WTC11 (cell line): ENCODE measurements around the gene TNK2.
"Not testable (repeated sequence)": the region's sequence is repeated elsewhere in the genome, so short reads cannot be mapped to it uniquely, and the experiment has no call there.

Experiments
- CBFB ChIP-seq: sonication (generic); formaldehyde crosslinking; IDR thresholded peaks from 2 replicates; pipeline ENCODE4 v1.8.1; 2022; ENCODE audit warnings: mild to moderate bottlenecking, low read depth, missing genetic modification reagents
- FOXP1 ChIP-seq: sonication (generic); formaldehyde crosslinking; IDR thresholded peaks from 2 replicates; pipeline ENCODE4 v1.8.0; 2022; ENCODE audit warnings: missing genetic modification reagents, mild to moderate bottlenecking, moderate library complexity, borderline replicate concordance
- NR2C2 ChIP-seq: sonication (generic); formaldehyde crosslinking; IDR thresholded peaks from 2 replicates; pipeline ENCODE4 v1.8.0; 2022; ENCODE audit warnings: mild to moderate bottlenecking, missing genetic modification reagents
- NR3C1 ChIP-seq: sonication (generic); formaldehyde crosslinking; conservative IDR thresholded peaks from 2 replicates; pipeline ENCODE4 v1.8.1; 2023; ENCODE audit warnings: low read depth, mild to moderate bottlenecking, missing genetic modification reagents
- RELA ChIP-seq: sonication (generic); formaldehyde crosslinking; IDR thresholded peaks from 2 replicates; pipeline ENCODE4 v1.8.1; 2022; ENCODE audit warnings: missing genetic modification reagents, mild to moderate bottlenecking, borderline replicate concordance
- SP1 ChIP-seq: sonication (generic); formaldehyde crosslinking; conservative IDR thresholded peaks from 2 replicates; pipeline ENCODE4 v1.8.1; 2022; ENCODE audit warnings: missing genetic modification reagents
- ZNF423 ChIP-seq: fragments of 250-450 bp; sonication (Bioruptor Pico); IDR thresholded peaks from 2 replicates; pipeline ENCODE4 v2.1.2; 2022; ENCODE audit warnings: mild to moderate bottlenecking, moderate library complexity
- TF ChIP-seq, protein P1 (sequence below): fragments of 200-600 bp; IDR thresholded peaks from 2 replicates; pipeline ENCODE4 v1.8.0; 2022; ENCODE audit warnings: antibody characterized with exemption
- TF ChIP-seq, protein P2 (sequence below): sonication (generic); formaldehyde crosslinking; IDR thresholded peaks from 2 replicates; pipeline ENCODE4 v1.8.0; 2022; ENCODE audit warnings: mild to moderate bottlenecking, missing genetic modification reagents
- TF ChIP-seq, protein P3 (sequence below): sonication (generic); formaldehyde crosslinking; IDR thresholded peaks from 2 replicates; pipeline ENCODE4 v1.8.0; 2022; ENCODE audit warnings: mild to moderate bottlenecking, missing genetic modification reagents
- TF ChIP-seq, protein P4 (sequence below): sonication (generic); formaldehyde crosslinking; conservative IDR thresholded peaks from 2 replicates; pipeline ENCODE4 v1.8.1; 2022; ENCODE audit warnings: mild to moderate bottlenecking, missing genetic modification reagents
- TF ChIP-seq, protein P5 (sequence below): sonication (generic); formaldehyde crosslinking; IDR thresholded peaks from 2 replicates; pipeline ENCODE4 v1.8.1; 2022; ENCODE audit warnings: low read depth, missing genetic modification reagents, borderline replicate concordance
- TF ChIP-seq, protein P6 (sequence below): sonication (generic); formaldehyde crosslinking; IDR thresholded peaks from 2 replicates; pipeline ENCODE4 v1.8.1; 2022; ENCODE audit warnings: missing genetic modification reagents, borderline replicate concordance
- TF ChIP-seq, protein P7 (sequence below): sonication (generic); formaldehyde crosslinking; IDR thresholded peaks from 2 replicates; pipeline ENCODE4 v1.8.0; 2023; ENCODE audit warnings: missing genetic modification reagents

DNA sequence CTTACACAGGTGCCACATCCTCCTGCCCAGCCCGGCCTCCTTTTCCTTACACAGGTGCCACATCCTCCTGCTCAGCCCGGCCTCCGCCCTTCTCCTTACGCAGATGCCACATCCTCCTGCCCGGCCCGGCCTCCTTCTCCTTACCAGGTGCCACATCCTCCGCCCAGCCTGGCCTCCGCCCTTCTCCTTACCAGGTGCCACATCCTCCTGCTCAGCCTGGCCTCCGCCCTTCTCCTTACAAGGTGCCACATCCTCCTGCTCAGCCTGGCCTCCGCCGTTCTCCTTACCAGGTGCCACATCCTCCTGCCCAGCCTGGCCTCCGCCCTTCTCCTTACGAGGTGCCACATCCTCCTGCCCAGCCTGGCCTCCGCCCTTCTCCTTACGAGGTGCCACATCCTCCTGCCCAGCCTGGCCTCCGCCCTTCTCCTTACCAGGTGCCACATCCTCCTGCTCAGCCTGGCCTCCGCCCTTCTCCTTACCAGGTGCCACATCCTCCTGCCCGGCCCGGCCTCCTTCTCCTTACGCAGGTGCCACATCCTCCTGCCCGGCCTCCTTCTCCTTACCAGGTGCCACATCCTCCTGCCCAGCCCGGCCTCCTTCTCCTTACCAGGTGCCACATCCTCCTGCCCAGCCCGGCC lies 92.0 kb downstream of the TNK2 start:
- not testable (repeated sequence) for TF ChIP-seq ZNF423; SP1 (CRISPR knock-in tag); RELA; NR3C1; FOXP1 (CRISPR knock-in tag); NR2C2 (CRISPR knock-in tag); CBFB (CRISPR knock-in tag)
- TF ChIP-seq, protein P1, sequence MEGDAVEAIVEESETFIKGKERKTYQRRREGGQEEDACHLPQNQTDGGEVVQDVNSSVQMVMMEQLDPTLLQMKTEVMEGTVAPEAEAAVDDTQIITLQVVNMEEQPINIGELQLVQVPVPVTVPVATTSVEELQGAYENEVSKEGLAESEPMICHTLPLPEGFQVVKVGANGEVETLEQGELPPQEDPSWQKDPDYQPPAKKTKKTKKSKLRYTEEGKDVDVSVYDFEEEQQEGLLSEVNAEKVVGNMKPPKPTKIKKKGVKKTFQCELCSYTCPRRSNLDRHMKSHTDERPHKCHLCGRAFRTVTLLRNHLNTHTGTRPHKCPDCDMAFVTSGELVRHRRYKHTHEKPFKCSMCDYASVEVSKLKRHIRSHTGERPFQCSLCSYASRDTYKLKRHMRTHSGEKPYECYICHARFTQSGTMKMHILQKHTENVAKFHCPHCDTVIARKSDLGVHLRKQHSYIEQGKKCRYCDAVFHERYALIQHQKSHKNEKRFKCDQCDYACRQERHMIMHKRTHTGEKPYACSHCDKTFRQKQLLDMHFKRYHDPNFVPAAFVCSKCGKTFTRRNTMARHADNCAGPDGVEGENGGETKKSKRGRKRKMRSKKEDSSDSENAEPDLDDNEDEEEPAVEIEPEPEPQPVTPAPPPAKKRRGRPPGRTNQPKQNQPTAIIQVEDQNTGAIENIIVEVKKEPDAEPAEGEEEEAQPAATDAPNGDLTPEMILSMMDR = not testable (repeated sequence)
- TF ChIP-seq, protein P2, sequence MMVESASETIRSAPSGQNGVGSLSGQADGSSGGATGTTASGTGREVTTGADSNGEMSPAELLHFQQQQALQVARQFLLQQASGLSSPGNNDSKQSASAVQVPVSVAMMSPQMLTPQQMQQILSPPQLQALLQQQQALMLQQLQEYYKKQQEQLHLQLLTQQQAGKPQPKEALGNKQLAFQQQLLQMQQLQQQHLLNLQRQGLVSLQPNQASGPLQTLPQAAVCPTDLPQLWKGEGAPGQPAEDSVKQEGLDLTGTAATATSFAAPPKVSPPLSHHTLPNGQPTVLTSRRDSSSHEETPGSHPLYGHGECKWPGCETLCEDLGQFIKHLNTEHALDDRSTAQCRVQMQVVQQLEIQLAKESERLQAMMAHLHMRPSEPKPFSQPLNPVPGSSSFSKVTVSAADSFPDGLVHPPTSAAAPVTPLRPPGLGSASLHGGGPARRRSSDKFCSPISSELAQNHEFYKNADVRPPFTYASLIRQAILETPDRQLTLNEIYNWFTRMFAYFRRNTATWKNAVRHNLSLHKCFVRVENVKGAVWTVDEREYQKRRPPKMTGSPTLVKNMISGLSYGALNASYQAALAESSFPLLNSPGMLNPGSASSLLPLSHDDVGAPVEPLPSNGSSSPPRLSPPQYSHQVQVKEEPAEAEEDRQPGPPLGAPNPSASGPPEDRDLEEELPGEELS (CRISPR knock-in tag) = not testable (repeated sequence)
- TF ChIP-seq, protein P3, sequence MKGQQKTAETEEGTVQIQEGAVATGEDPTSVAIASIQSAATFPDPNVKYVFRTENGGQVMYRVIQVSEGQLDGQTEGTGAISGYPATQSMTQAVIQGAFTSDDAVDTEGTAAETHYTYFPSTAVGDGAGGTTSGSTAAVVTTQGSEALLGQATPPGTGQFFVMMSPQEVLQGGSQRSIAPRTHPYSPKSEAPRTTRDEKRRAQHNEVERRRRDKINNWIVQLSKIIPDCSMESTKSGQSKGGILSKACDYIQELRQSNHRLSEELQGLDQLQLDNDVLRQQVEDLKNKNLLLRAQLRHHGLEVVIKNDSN (CRISPR knock-in tag) = not testable (repeated sequence)
- TF ChIP-seq, protein P4, sequence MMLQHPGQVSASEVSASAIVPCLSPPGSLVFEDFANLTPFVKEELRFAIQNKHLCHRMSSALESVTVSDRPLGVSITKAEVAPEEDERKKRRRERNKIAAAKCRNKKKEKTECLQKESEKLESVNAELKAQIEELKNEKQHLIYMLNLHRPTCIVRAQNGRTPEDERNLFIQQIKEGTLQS (CRISPR knock-in tag) = not testable (repeated sequence)
- TF ChIP-seq, protein P5, sequence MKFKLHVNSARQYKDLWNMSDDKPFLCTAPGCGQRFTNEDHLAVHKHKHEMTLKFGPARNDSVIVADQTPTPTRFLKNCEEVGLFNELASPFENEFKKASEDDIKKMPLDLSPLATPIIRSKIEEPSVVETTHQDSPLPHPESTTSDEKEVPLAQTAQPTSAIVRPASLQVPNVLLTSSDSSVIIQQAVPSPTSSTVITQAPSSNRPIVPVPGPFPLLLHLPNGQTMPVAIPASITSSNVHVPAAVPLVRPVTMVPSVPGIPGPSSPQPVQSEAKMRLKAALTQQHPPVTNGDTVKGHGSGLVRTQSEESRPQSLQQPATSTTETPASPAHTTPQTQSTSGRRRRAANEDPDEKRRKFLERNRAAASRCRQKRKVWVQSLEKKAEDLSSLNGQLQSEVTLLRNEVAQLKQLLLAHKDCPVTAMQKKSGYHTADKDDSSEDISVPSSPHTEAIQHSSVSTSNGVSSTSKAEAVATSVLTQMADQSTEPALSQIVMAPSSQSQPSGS (CRISPR knock-in tag) = not testable (repeated sequence)
- TF ChIP-seq, protein P6, sequence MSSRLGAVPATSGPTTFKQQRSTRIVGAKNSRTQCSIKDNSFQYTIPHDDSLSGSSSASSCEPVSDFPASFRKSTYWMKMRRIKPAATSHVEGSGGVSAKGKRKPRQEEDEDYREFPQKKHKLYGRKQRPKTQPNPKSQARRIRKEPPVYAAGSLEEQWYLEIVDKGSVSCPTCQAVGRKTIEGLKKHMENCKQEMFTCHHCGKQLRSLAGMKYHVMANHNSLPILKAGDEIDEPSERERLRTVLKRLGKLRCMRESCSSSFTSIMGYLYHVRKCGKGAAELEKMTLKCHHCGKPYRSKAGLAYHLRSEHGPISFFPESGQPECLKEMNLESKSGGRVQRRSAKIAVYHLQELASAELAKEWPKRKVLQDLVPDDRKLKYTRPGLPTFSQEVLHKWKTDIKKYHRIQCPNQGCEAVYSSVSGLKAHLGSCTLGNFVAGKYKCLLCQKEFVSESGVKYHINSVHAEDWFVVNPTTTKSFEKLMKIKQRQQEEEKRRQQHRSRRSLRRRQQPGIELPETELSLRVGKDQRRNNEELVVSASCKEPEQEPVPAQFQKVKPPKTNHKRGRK = not testable (repeated sequence)
- TF ChIP-seq, protein P7, sequence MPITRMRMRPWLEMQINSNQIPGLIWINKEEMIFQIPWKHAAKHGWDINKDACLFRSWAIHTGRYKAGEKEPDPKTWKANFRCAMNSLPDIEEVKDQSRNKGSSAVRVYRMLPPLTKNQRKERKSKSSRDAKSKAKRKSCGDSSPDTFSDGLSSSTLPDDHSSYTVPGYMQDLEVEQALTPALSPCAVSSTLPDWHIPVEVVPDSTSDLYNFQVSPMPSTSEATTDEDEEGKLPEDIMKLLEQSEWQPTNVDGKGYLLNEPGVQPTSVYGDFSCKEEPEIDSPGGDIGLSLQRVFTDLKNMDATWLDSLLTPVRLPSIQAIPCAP (CRISPR knock-in tag) = not testable (repeated sequence)
